Measurements from ENCODE around the gene SUCO.

DNA sequence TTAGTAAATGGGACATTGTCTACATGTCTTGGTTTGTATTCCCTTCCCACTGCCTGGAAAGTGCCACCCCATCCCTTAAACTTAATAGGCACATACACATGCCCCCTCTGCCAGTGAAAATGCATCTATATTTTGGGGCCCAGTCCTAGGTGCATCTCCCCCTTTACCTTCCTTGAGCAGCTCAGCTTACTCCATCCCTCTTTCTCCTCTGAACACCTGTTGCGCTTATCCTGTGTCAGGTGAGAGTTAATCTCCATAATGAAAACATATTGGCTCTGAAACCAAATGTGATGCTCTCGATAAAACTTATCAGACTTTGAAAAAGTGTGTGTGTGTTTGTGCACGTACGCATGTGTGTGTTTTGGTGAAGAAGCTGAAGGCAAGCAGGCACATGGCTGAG lies 15.4 kb upstream of the SUCO start:
- TF ChIP-seq, protein P1, sequence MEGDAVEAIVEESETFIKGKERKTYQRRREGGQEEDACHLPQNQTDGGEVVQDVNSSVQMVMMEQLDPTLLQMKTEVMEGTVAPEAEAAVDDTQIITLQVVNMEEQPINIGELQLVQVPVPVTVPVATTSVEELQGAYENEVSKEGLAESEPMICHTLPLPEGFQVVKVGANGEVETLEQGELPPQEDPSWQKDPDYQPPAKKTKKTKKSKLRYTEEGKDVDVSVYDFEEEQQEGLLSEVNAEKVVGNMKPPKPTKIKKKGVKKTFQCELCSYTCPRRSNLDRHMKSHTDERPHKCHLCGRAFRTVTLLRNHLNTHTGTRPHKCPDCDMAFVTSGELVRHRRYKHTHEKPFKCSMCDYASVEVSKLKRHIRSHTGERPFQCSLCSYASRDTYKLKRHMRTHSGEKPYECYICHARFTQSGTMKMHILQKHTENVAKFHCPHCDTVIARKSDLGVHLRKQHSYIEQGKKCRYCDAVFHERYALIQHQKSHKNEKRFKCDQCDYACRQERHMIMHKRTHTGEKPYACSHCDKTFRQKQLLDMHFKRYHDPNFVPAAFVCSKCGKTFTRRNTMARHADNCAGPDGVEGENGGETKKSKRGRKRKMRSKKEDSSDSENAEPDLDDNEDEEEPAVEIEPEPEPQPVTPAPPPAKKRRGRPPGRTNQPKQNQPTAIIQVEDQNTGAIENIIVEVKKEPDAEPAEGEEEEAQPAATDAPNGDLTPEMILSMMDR (IDR thresholded peaks at IDR 0.05): no peak
- TF ChIP-seq EZH2 (IDR thresholded peaks at IDR 0.05; ENCODE audit: borderline replicate concordance, insufficient read depth, low read depth, low read length, poor library complexity, severe bottlenecking): no peak
